HCT116 (cell line): Measurements from ENCODE around the gene SYN1. TPM values are rescaled to one million over a fixed set of nuclear protein-coding genes. Genes with fewer than 3 reads are reported as not detected.

Source experiments
- ATAC-seq: fragments of 200-7000 bp; cut with Tn5 transposase; 2 replicates; pipeline ENCODE4 v1.9.1; 2020; ENCODE audit warnings: mild to moderate bottlenecking, moderate library complexity
- BruUV-seq: library from RNA; stranded (reverse); fragments of 400-500 nt; replicated peaks from 2 replicates; lab custom pipeline; 2021; lab: Mats Ljungman, UMichigan
- CTCF ChIA-PET: fragments of 300-600 bp; sonication (Branson Sonifier 250); formaldehyde crosslinking; loops from one replicate; lab custom pipeline; 2021; ENCODE audit warnings: antibody characterized with exemption; lab: Charles Lee
- POLR2A ChIA-PET: fragments of 300-600, 350-600 bp; sonication (Branson Sonifier 250); formaldehyde crosslinking; loops from one replicate; lab custom pipeline; 2021; ENCODE audit warnings: antibody characterized with exemption; lab: Charles Lee
- RAD21 ChIA-PET, 2 experiments: fragments of 300-600 bp; sonication (Branson Sonifier 250); formaldehyde crosslinking; loops; one replicate each; lab custom pipeline; 2023; ENCODE audit warnings: low total read pairs in 2 of 2; ENCODE audit not compliant: uncharacterized antibody in 2 of 2, unreplicated experiment in 2 of 2, low non-redundant PET in 1 of 2; lab: Charles Lee
- DNase-seq: peaks from one replicate; pipeline ENCODE4 v3.0.0-alpha.2; 2010; ENCODE audit warnings: low read depth, low spot score
- H2AFZ ChIP-seq: fragments of 200-600 bp; shearing (Covaris generic), sonication (generic); 2 replicates; pipeline ENCODE4 v1.6.1; 2017; ENCODE audit warnings: low read depth, mixed run types, mixed read lengths, antibody characterized with exemption, low read length; ENCODE audit not compliant: poor library complexity, severe bottlenecking
- H3K27ac ChIP-seq: 2 replicates; pipeline ENCODE4 v1.5.1; 2012; ENCODE audit warnings: low read depth, low read length
- H3K27me3 ChIP-seq: fragments of 200-600 bp; sonication (generic); 2 replicates; pipeline ENCODE4 v1.6.1; 2016; ENCODE audit warnings: mixed run types, low read length, mixed read lengths; ENCODE audit not compliant: insufficient read depth
- H3K36me3 ChIP-seq, 2 experiments: fragments of 200-500 bp in 1 of 2; fragments of 200-600 bp in 1 of 2; sonication (Bioruptor generic) in 1 of 2; sonication (generic) in 1 of 2; 2 replicates each; pipeline versions ENCODE4 v1.5.1 to v1.6.1; 2014 to 2016; ENCODE audit warnings: low read length in 2 of 2, inconsistent platforms in 1 of 2, mixed read lengths in 1 of 2, mixed run types in 1 of 2; ENCODE audit not compliant: insufficient read depth in 2 of 2, control insufficient read depth in 1 of 2
- H3K4me1 ChIP-seq, 2 experiments: fragments of 200-600 bp in 1 of 2; sonication (generic) in 1 of 2; 2 replicates each; pipeline versions ENCODE4 v1.5.1 to v1.6.1; 2012 to 2017; ENCODE audit warnings: low read length in 2 of 2, inconsistent platforms in 1 of 2, mild to moderate bottlenecking in 1 of 2, mixed read lengths in 1 of 2, mixed run types in 1 of 2, moderate library complexity in 1 of 2; ENCODE audit not compliant: insufficient read depth in 2 of 2, control insufficient read depth in 1 of 2
- H3K4me2 ChIP-seq: fragments of 200-600 bp; sonication (generic); 2 replicates; pipeline ENCODE4 v1.6.1; 2017; ENCODE audit warnings: mixed run types, low read length, mixed read lengths
- H3K4me3 ChIP-seq, 2 experiments: fragments of 200-600 bp in 1 of 2; sonication (generic) in 1 of 2; replicated peaks in 1 of 2; 2 replicates each; pipeline ENCODE4 v1.5.1; 2011 to 2016; ENCODE audit warnings: low read length in 2 of 2, control low read depth in 1 of 2, low read depth in 1 of 2, mild to moderate bottlenecking in 1 of 2, mixed read lengths in 1 of 2, mixed run types in 1 of 2
- H3K79me2 ChIP-seq: fragments of 200-600 bp; sonication (generic); 2 replicates; pipeline ENCODE4 v1.6.1; 2017; ENCODE audit warnings: mild to moderate bottlenecking, mixed run types, low read length, moderate library complexity, mixed read lengths; ENCODE audit not compliant: insufficient read depth
- H3K9ac ChIP-seq: fragments of 200-600 bp; sonication (generic); 2 replicates; pipeline ENCODE4 v1.6.1; 2016; ENCODE audit warnings: low read length, mixed read lengths
- H3K9me2 ChIP-seq: fragments of 200-600 bp; sonication (generic), shearing (Covaris generic); 2 replicates; pipeline ENCODE4 v1.6.1; 2017; ENCODE audit warnings: mixed run types, mild to moderate bottlenecking, moderate library complexity; ENCODE audit not compliant: insufficient read depth
- H3K9me3 ChIP-seq, 2 experiments: fragments of 200-500 bp in 1 of 2; fragments of 200-600 bp in 1 of 2; sonication (Bioruptor generic) in 1 of 2; sonication (generic) in 1 of 2; 2 replicates each; pipeline ENCODE4 v1.6.1; 2014 to 2017; ENCODE audit warnings: low read length in 2 of 2, mixed read lengths in 2 of 2, inconsistent platforms in 1 of 2, low read depth in 1 of 2, mild to moderate bottlenecking in 1 of 2, mixed run types in 1 of 2, moderate library complexity in 1 of 2; ENCODE audit not compliant: control insufficient read depth in 1 of 2, insufficient read depth in 1 of 2
- H4K20me1 ChIP-seq: fragments of 200-600 bp; sonication (generic), shearing (Covaris generic); 2 replicates; pipeline ENCODE4 v1.6.1; 2017; ENCODE audit warnings: mixed run types, mild to moderate bottlenecking, moderate library complexity; ENCODE audit not compliant: insufficient read depth
- CEBPB ChIP-seq: IDR thresholded peaks from 2 replicates; pipeline ENCODE4 v1.6.1; 2012; ENCODE audit warnings: low read depth
- EGR1 ChIP-seq: IDR thresholded peaks from 2 replicates; pipeline ENCODE4 v1.6.1; 2012; ENCODE audit warnings: low read depth
- FOSL1 ChIP-seq: IDR thresholded peaks from 2 replicates; pipeline ENCODE4 v1.6.1; 2012; ENCODE audit warnings: low read depth
- POLR2AphosphoS5 ChIP-seq: IDR thresholded peaks from 2 replicates; pipeline ENCODE4 v1.6.1; 2011; ENCODE audit warnings: mild to moderate bottlenecking, low read depth, low read length, moderate library complexity
- SIN3A ChIP-seq: IDR thresholded peaks from 2 replicates; pipeline ENCODE4 v1.6.1; 2012; ENCODE audit warnings: low read depth
- TCF7L2 ChIP-seq: IDR thresholded peaks from 2 replicates; pipeline ENCODE4 v1.7.0; 2011; ENCODE audit warnings: borderline replicate concordance, inconsistent platforms; ENCODE audit not compliant: insufficient read depth, insufficient read length; ENCODE audit errors: extremely low read depth
- YY1 ChIP-seq: IDR thresholded peaks from 2 replicates; pipeline ENCODE4 v1.6.1; 2011; ENCODE audit warnings: low read length, low read depth, moderate library complexity, mild to moderate bottlenecking; ENCODE audit not compliant: insufficient replicate concordance; ENCODE audit errors: extremely low read depth
- intact Hi-C: fragments of 100-400 bp; cut with micrococcal nuclease; formaldehyde crosslinking; loops from 2 replicates; pipeline ENCODE4 v1.10.0; 2022
- total RNA-seq: library from RNA; stranded (reverse); gene quantifications from one replicate; pipeline ENCODE4 v1.2.1, GENCODE V29; 2021; ENCODE audit not compliant: unreplicated experiment
- TF ChIP-seq, protein P1 (sequence below): IDR thresholded peaks from 2 replicates; pipeline ENCODE4 v1.6.1; 2012
- TF ChIP-seq, protein P2 (sequence below): IDR thresholded peaks from 2 replicates; pipeline ENCODE4 v1.6.1; 2012; ENCODE audit warnings: low read depth

SYN1 gene
- total RNA-seq, 1 experiment from 2014 or later: 0.86 TPM

DNA sequence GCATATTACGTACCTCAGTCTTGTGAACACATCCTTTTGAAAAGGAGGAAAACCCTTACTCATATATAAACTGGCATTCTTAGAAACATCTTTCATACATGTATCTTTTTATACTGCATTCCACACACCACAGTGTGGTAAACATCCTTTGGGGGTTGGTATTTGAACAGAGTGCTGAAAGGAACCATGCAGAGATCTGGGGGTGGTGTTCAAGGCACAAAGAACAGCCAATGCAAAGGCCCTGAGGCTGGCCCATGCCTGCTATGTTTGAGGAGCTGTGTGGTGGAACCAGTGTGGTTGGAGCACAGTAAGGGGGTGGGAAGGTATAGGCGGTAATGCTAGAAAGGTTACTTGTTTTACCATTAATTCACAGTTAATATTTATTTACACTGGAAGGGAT, 28.7 kb upstream of the SYN1 start:
- ChIA-PET POLR2A (no interaction called here), RAD21 (no interaction called here), CTCF (no interaction called here)
- DNase-seq (no peak), ATAC-seq (no peak)
- Histone ChIP-seq H3K27ac (no peak overlapping the region), H2AFZ (no peak overlapping the region), H3K27me3 (no peaks in the 10 kb centered on the region), H3K9ac (no peak overlapping the region), H3K36me3 (peaks cover 0 to 2% of the 10 kb centered on the region in 2 experiments; a peak in 3 of 4 replicates), H3K79me2 (peaks cover 36% of the 10 kb centered on the region), H3K9me3 (no peaks in the 10 kb centered on the region), H3K4me1 (peaks cover 8 to 20% of the 10 kb centered on the region in 2 experiments; a peak in 3 of 4 replicates), H3K4me2 (no peak overlapping the region), H3K9me2 (no peaks in the 10 kb centered on the region), H3K4me3 (no peak overlapping the region)
- intact Hi-C loops: no loop called here
- BruUV-seq: no TSS peak
- TF ChIP-seq POLR2AphosphoS5 (no peak), EGR1 (no peak), YY1 (no peak), SIN3A (no peak), CEBPB (no peak), FOSL1 (no peak), TCF7L2 (no peak)
- TF ChIP-seq, protein P1, sequence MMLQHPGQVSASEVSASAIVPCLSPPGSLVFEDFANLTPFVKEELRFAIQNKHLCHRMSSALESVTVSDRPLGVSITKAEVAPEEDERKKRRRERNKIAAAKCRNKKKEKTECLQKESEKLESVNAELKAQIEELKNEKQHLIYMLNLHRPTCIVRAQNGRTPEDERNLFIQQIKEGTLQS: no peak
- TF ChIP-seq, protein P2, sequence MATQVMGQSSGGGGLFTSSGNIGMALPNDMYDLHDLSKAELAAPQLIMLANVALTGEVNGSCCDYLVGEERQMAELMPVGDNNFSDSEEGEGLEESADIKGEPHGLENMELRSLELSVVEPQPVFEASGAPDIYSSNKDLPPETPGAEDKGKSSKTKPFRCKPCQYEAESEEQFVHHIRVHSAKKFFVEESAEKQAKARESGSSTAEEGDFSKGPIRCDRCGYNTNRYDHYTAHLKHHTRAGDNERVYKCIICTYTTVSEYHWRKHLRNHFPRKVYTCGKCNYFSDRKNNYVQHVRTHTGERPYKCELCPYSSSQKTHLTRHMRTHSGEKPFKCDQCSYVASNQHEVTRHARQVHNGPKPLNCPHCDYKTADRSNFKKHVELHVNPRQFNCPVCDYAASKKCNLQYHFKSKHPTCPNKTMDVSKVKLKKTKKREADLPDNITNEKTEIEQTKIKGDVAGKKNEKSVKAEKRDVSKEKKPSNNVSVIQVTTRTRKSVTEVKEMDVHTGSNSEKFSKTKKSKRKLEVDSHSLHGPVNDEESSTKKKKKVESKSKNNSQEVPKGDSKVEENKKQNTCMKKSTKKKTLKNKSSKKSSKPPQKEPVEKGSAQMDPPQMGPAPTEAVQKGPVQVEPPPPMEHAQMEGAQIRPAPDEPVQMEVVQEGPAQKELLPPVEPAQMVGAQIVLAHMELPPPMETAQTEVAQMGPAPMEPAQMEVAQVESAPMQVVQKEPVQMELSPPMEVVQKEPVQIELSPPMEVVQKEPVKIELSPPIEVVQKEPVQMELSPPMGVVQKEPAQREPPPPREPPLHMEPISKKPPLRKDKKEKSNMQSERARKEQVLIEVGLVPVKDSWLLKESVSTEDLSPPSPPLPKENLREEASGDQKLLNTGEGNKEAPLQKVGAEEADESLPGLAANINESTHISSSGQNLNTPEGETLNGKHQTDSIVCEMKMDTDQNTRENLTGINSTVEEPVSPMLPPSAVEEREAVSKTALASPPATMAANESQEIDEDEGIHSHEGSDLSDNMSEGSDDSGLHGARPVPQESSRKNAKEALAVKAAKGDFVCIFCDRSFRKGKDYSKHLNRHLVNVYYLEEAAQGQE: no peak
- TF ChIP-seq, all 23 proteins: peak for 0
- H4K20me1 ChIP-seq: no peaks in the 10 kb centered on the region
